H9 (cell line): Measurements from ENCODE around the gene FHIP1B. TPM values are rescaled to one million over a fixed set of nuclear protein-coding genes. Genes with fewer than 3 reads are reported as not detected.

Source experiments
- DNase-seq: peaks from one replicate; pipeline ENCODE4 v3.0.0-alpha.2; 2017
- H2AFZ ChIP-seq: one replicate; pipeline ENCODE4 v1.6.1; 2013; ENCODE audit warnings: mild to moderate bottlenecking, low read length, control low read depth, moderate library complexity
- H2AK5ac ChIP-seq: 2 replicates; pipeline ENCODE4 v1.6.1; 2013; ENCODE audit warnings: low read length, control low read depth, mixed read lengths; ENCODE audit not compliant: insufficient read length
- H2BK120ac ChIP-seq: one replicate; pipeline ENCODE4 v1.6.1; 2013; ENCODE audit warnings: low read depth, mild to moderate bottlenecking, low read length, control low read depth, inconsistent platforms; ENCODE audit not compliant: poor library complexity, severe bottlenecking
- H2BK12ac ChIP-seq: 2 replicates; pipeline ENCODE4 v1.6.1; 2013; ENCODE audit warnings: low read length, control low read depth, mixed read lengths, low read depth; ENCODE audit not compliant: insufficient read length
- H2BK15ac ChIP-seq: 2 replicates; pipeline ENCODE4 v1.6.1; 2013; ENCODE audit warnings: low read depth, low read length, control low read depth
- H2BK20ac ChIP-seq: one replicate; pipeline ENCODE4 v1.6.1; 2013; ENCODE audit warnings: low read depth, mild to moderate bottlenecking, low read length, control low read depth, inconsistent platforms; ENCODE audit not compliant: poor library complexity, severe bottlenecking
- H2BK5ac ChIP-seq: 2 replicates; pipeline ENCODE4 v1.6.1; 2013; ENCODE audit warnings: low read length, control low read depth, mixed read lengths; ENCODE audit not compliant: insufficient read length
- H3K14ac ChIP-seq: 2 replicates; pipeline ENCODE4 v1.6.1; 2013; ENCODE audit warnings: low read length, control low read depth; ENCODE audit not compliant: insufficient read depth
- H3K18ac ChIP-seq: 2 replicates; pipeline ENCODE4 v1.6.1; 2013; ENCODE audit warnings: low read depth, mild to moderate bottlenecking, mixed read lengths, low read length, control low read depth; ENCODE audit not compliant: insufficient read length
- H3K23ac ChIP-seq: 2 replicates; pipeline ENCODE4 v1.6.1; 2013; ENCODE audit warnings: low read length, control low read depth, mixed read lengths, low read depth; ENCODE audit not compliant: insufficient read length
- H3K23me2 ChIP-seq: 2 replicates; pipeline ENCODE4 v1.6.1; 2013; ENCODE audit warnings: low read depth, mild to moderate bottlenecking, mixed read lengths, low read length, control low read depth; ENCODE audit not compliant: insufficient read length, poor library complexity, severe bottlenecking
- H3K27ac ChIP-seq: 2 replicates; pipeline ENCODE4 v1.5.1; 2013; ENCODE audit warnings: low read length, control low read depth, mixed read lengths, low read depth; ENCODE audit not compliant: insufficient read length
- H3K27me3 ChIP-seq: 2 replicates; pipeline ENCODE4 v1.6.1; 2013; ENCODE audit warnings: low read length, control low read depth, inconsistent platforms; ENCODE audit not compliant: insufficient read depth
- H3K4ac ChIP-seq: 2 replicates; pipeline ENCODE4 v1.6.1; 2013; ENCODE audit warnings: low read depth, mild to moderate bottlenecking, control low read depth, inconsistent platforms, low read length, moderate library complexity
- H3K4me1 ChIP-seq: 2 replicates; pipeline ENCODE4 v1.6.1; 2013; ENCODE audit warnings: low read length, control low read depth, inconsistent platforms; ENCODE audit not compliant: insufficient read depth
- H3K4me2 ChIP-seq: 2 replicates; pipeline ENCODE4 v1.6.1; 2013; ENCODE audit warnings: low read length, control low read depth, mixed read lengths; ENCODE audit not compliant: insufficient read length, insufficient read depth
- H3K56ac ChIP-seq: 2 replicates; pipeline ENCODE4 v1.6.1; 2013; ENCODE audit warnings: low read depth, mild to moderate bottlenecking, mixed read lengths, low read length, control low read depth; ENCODE audit not compliant: insufficient read length
- H3K79me1 ChIP-seq: 2 replicates; pipeline ENCODE4 v1.6.1; 2013; ENCODE audit warnings: low read depth, mild to moderate bottlenecking, moderate library complexity, low read length, control low read depth, inconsistent platforms; ENCODE audit not compliant: insufficient read depth, poor library complexity, severe bottlenecking
- H3K79me2 ChIP-seq: 2 replicates; pipeline ENCODE4 v1.6.1; 2013; ENCODE audit warnings: low read length, control low read depth, inconsistent platforms; ENCODE audit not compliant: insufficient read depth
- H3K9ac ChIP-seq: 2 replicates; pipeline ENCODE4 v1.6.1; 2013; ENCODE audit warnings: low read length, control low read depth, mixed read lengths; ENCODE audit not compliant: insufficient read length; ENCODE audit errors: extremely low read depth
- H3K9me3 ChIP-seq: one replicate; pipeline ENCODE4 v1.6.1; 2013; ENCODE audit warnings: low read depth, low read length, inconsistent platforms; ENCODE audit not compliant: control insufficient read depth
- H3T11ph ChIP-seq: one replicate; pipeline ENCODE4 v1.6.1; 2013; ENCODE audit warnings: mild to moderate bottlenecking, low read length, control low read depth, inconsistent platforms
- H4K20me1 ChIP-seq: one replicate; pipeline ENCODE4 v1.6.1; 2013; ENCODE audit not compliant: control insufficient read depth, insufficient read length, insufficient read depth
- H4K5ac ChIP-seq: 2 replicates; pipeline ENCODE4 v1.6.1; 2013; ENCODE audit warnings: low read depth, mild to moderate bottlenecking, mixed read lengths, low read length, control low read depth; ENCODE audit not compliant: insufficient read length
- H4K8ac ChIP-seq: replicated peaks from 2 replicates; pipeline ENCODE4 v1.6.1; 2013; ENCODE audit warnings: low read length, control low read depth, mixed read lengths, low read depth; ENCODE audit not compliant: insufficient read length
- H4K91ac ChIP-seq: 2 replicates; pipeline ENCODE4 v1.6.1; 2013; ENCODE audit warnings: low read depth, mild to moderate bottlenecking, moderate library complexity, mixed read lengths, low read length, control low read depth; ENCODE audit not compliant: insufficient read length
- H3K27ac Mint-ChIP-seq, 3 experiments: 2 replicates in 2 of 3; 3 replicates in 1 of 3; pipeline ENCODE4 v1.8.0; 2020 to 2021; ENCODE audit warnings: mixed read lengths in 3 of 3, mild to moderate bottlenecking in 1 of 3, moderate library complexity in 1 of 3
- H3K27me3 Mint-ChIP-seq: 2 replicates; pipeline ENCODE4 v1.8.0; 2021; ENCODE audit warnings: low read depth, mild to moderate bottlenecking, moderate library complexity, mixed read lengths
- H3K36me3 Mint-ChIP-seq, 3 experiments: 2 replicates in 2 of 3; 3 replicates in 1 of 3; pipeline ENCODE4 v1.8.0; 2020 to 2021; ENCODE audit warnings: low read depth in 3 of 3, mixed read lengths in 3 of 3; ENCODE audit not compliant: insufficient read depth in 1 of 3
- H3K4me1 Mint-ChIP-seq, 2 experiments: 2 replicates each; pipeline ENCODE4 v1.8.0; 2020; ENCODE audit warnings: mixed read lengths in 2 of 2
- H3K4me3 Mint-ChIP-seq, 2 experiments: 2 replicates in 1 of 2; 3 replicates in 1 of 2; pipeline ENCODE4 v1.8.0; 2020 to 2021; ENCODE audit warnings: mild to moderate bottlenecking in 2 of 2, mixed read lengths in 2 of 2, moderate library complexity in 1 of 2
- H3K9me3 Mint-ChIP-seq, 2 experiments: 2 replicates in 1 of 2; 3 replicates in 1 of 2; pipeline ENCODE4 v1.8.0; 2020; ENCODE audit warnings: mild to moderate bottlenecking in 2 of 2, mixed read lengths in 2 of 2, moderate library complexity in 1 of 2
- CTCF ChIP-seq: fragments of 200-600 bp; sonication (generic); conservative IDR thresholded peaks from 3 replicates; pipeline ENCODE4 v1.8.0; 2021; ENCODE audit warnings: antibody characterized with exemption, mild to moderate bottlenecking
- WGBS: extraction: QIAGEN DNeasy Blood & Tissue Kit; methylation state at CpG from one replicate; pipeline ENCODE4 v1.1.7; 2013; ENCODE audit warnings: missing lambda C conversion rate, low lambda C conversion rate, mixed read lengths; ENCODE audit not compliant: insufficient read length; ENCODE audit errors: extremely low coverage; 5-methylcytosine and 5-hydroxymethylcytosine counted together
- total RNA-seq: library from RNA; stranded (reverse); gene quantifications from 2 replicates; pipeline ENCODE4 v1.2.1, GENCODE V29; 2021

FHIP1B gene
- total RNA-seq, 1 experiment from 2014 or later, result 28.5 TPM

GRCh38 chr11:6206456-6207180 lies 27.8 kb downstream of the FHIP1B start:
- H3K36me3 Mint-ChIP-seq, result peaks cover 5 to 27% (median 17%) of the 10 kb centered on the region in 3 experiments; a peak in 4 of 7 replicates
- H2BK20ac ChIP-seq, result no peak overlapping the region
- no peak overlapping the region for H3K14ac ChIP-seq
- H3T11ph ChIP-seq, result no peak overlapping the region
- H4K91ac ChIP-seq, result no peak overlapping the region
- H2AK5ac ChIP-seq, result no peak overlapping the region
- no peak overlapping the region for H2BK120ac ChIP-seq
- no peak overlapping the region for H3K27ac Mint-ChIP-seq
- H3K27ac ChIP-seq, result no peak overlapping the region
- no peak overlapping the region for H4K5ac ChIP-seq
- no peaks in the 10 kb centered on the region for H3K27me3 Mint-ChIP-seq
- WGBS, result no CpG with 5 or more reads among the region's 3 CpGs
- H2AFZ ChIP-seq, result no peak overlapping the region
- H3K79me2 ChIP-seq, result no peaks in the 10 kb centered on the region
- H2BK12ac ChIP-seq, result no peak overlapping the region
- H3K4ac ChIP-seq, result no peak overlapping the region
- H2BK5ac ChIP-seq, result no peak overlapping the region
- H3K4me3 Mint-ChIP-seq, result no peak overlapping the region
- no peak overlapping the region for H3K18ac ChIP-seq
- no peak for TF ChIP-seq CTCF
- no peak for DNase-seq
- no peak overlapping the region for H4K8ac ChIP-seq
- no peak overlapping the region for H3K4me2 ChIP-seq
- H3K79me1 ChIP-seq, result no peaks in the 10 kb centered on the region
- H2BK15ac ChIP-seq, result no peak overlapping the region
- H3K4me1 Mint-ChIP-seq, result no peaks in the 10 kb centered on the region
- no peak overlapping the region for H3K9ac ChIP-seq
- no peaks in the 10 kb centered on the region for H3K23me2 ChIP-seq
- H3K4me1 ChIP-seq, result no peaks in the 10 kb centered on the region
- H3K9me3 Mint-ChIP-seq, result no peaks in the 10 kb centered on the region
- H3K27me3 ChIP-seq, result no peaks in the 10 kb centered on the region
- no peak overlapping the region for H3K23ac ChIP-seq
- no peaks in the 10 kb centered on the region for H4K20me1 ChIP-seq
- no peak overlapping the region for H3K56ac ChIP-seq
- H3K9me3 ChIP-seq, result no peaks in the 10 kb centered on the region
